RPMI7951 (cell line): ENCODE measurements around the gene SLC16A7. TPM values are rescaled to one million over a fixed set of nuclear protein-coding genes. Genes with fewer than 3 reads are reported as not detected.

Experiments
- DNase-seq: peaks from one replicate; pipeline ENCODE4 v3.0.0-alpha.2; 2012; ENCODE audit warnings: low read depth
- total RNA-seq: library from RNA; depleted of rRNA; stranded (reverse); fragments of >200 nt; shearing (Covaris generic); gene quantifications from 2 replicates; pipeline ENCODE4 v1.2.3, GENCODE V29; 2014

SLC16A7 gene
- total RNA-seq, 1 experiment from 2014 or later, result 10.9 TPM

DNA sequence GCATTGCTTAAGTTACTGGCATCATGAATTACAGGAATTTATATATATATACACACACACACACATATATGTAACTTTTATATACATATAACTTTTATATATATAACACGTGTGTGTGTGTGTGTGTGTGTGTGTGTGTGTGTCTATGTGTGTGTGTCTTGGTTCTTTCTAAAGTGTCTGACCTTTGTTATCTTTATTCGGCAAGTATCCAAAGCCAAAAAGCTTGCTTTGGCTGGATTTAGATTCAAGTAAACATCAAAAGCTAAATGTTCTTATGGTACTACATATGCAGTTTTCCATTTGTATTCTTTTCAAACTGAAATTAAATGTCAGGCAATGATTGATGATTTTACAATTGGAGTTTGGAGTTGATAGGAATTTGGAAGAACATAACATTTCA lies 69.9 kb downstream of the SLC16A7 start:
- DNase-seq, result no peak

DNA sequence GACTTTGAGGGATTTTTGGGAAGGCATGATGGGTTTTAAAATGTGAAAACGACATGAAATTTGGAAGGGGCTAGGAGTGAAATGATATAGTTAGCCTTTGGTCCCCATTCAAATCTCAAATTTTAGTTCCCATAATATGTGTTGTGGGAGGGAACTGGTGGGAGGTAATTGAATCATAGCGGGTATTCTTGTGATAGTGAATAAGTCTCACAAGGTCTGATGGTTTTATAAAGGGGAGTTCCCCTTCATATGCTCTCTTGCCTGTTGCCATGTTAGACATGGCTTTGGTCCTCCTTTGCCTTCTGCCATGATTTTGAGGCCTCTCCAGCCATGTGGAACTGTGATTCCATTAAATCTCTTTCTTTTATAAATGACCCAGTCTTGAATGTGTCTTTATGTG lies 72.8 kb downstream of the SLC16A7 start:
- no peak for DNase-seq

DNA sequence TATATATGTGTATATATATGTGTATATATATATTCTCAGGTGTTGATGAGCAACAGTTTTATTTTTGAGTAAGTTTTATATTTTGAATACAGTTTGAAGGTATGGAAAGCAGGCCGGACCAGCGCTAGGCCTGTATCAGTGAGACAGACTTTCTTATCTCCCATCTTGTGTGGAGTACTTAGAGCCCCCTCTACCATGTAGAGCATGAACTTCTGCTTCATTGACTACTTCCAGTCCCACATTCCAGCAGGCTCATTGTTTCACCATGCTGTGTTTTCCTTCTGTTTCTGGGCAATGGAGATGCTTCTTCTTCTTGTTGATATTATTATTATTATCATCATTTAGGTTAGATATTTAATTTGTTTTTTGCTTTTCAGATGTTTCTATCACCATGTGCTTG lies 76.4 kb downstream of the SLC16A7 start:
- no peak for DNase-seq

DNA sequence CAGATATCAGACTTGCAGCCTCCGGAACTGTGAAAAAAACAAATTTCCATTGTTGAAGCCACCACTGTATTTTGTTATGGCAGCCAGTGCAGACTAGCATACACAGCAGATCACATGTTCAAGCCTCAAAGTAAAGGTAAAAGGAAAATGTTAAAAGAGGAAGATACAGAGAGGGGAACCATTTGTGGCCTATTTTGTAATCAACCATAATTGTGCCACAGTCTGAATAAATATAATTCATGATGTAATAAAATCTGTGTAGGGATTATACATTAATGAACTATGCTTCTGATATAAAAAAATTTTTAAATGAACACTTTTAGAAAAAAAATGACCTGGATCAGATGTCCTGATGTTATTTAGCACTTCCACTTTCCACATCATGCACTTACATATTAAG lies 79.6 kb downstream of the SLC16A7 start:
- no peak for DNase-seq

DNA sequence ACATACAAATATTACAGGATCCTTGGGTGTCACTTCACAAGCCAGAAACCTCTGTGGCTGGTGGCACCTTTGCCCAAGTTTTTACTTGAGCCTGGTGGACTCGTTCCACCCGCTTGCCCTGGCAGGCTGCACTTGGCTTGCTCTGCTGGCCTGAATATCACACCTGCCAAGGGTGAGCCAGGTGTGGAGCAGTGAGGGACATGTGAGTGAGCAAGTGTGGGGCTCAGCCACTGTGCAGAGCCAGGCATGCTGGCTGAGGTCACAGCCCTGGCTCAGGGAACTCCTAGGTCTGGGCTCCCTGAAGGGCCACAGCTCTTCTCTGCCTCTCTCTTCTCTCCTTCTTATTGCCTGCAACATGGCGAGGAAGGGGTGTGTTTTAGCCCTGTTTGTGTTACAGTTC lies 82.0 kb downstream of the SLC16A7 start:
- DNase-seq, result no peak

DNA sequence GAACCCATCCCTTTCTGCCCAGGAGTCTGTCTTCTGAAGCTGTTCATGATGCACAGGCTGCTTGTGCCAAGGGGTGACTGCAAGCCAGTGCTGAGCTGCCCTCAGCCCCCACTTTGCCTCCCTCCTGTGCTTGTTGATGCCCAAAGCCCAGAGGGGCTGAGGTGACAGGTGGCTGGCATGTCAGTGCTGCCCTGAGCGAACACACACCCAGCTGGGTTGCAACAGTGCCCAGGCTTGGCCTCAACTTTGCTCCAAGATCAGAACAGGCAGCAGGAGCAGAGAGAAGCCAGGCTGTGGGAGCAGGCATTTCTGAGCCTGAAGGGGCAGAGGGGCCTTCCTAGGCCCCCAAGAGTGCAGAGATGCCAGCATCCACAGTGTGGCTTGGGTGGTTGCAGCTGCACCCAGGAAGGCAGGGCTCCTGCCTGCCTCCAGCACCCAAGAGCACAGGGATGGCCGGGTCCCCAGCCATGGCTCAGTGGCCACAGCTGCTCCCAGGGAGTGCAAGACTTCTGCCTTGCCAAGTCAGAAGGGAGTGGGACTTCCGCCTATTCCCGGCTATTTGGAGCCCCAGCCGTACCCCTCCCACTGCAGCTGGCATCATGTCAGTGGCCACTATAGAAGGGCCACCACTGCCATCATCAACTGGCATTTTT lies 83.1 kb downstream of the SLC16A7 start:
- no peak for DNase-seq

DNA sequence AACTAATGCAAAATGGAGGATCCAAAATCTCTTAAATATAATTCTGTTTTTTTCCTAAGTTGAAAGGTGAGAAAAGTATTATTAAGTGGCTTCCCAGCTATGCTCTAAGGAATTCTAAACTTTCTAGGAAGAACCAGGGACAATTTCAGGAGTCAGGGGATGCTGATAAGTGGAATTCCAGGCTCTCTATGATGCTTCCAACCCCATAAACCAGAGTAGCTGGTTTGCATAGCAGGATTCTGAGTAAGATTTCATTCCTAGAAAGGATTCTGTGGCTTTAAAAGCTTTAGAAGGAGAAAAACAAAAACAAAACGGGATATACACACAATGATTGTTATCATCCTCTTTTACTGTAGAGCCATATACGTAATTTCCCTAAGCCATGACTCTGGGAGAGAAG lies 93.9 kb downstream of the SLC16A7 start:
- DNase-seq, result no peak

DNA sequence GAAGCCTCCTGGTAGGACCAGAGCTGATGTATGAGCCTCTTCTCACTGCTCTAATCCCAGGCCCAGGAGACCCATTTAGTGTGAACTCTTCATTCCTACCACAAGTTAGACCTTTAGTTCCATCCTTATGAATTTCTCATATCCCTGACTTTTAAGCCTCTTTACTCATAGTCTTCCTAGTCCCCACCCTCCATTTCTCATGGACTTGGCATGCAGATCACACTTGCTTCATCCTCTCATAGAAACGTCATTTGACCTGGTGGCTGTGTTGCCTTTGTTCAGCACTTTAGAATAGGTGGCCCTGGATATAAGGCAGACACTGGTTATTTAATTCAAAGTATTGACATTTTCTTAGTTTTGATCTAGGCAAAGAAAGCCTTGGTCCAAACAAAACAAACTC lies 99.5 kb downstream of the SLC16A7 start:
- no peak for DNase-seq

DNA sequence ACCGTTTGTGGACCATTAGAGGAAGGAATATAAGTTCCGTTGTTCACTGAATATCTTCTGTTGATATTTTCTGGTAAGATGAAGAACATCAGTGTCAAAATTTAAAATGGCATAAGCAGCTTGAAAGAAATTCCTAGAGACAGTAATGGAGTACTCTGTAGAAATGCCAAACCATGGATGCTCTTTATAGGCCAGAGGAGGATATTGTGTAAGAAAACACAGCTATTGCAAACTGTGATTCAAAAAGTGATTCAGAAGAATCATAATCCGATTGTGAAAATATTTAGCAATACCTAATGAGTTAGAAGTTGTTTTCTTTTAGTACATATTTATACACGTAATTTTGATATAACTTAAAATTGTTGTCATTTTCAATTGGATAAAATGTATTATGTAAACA lies 102.8 kb downstream of the SLC16A7 start:
- peak; percentile 11 for DNase-seq

DNA sequence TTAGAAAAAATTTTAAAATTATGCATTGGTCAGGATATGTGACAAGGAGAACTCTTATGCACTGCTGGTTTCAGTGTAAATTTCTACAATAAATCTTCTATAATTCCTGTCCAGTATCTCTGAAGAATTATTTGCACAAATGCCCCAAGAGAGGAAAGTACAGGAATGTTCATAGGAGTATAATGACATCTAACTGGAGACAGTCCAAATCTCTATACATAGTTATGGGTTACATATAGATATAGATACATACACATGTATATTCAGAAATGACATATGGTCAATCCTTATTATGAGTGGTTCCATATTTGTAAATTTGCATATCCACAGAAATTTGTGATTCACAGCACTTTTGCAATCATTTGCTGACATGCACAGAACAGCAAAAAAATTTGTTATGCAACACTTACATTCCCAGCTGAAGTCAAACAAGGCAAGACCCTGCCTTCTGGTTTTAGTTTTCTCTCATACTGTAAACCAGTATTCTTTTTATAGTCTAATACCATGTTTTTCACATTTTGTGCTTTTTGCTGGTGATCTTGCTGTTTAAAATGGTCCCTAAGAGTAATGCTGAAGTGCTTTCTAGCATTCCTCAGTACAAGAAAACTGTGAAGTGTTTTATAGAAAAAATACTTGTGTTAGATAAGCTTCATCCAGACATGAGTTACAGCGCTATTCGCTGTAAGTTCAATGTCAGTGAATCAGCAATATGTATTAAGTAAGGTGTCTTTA lies 103.8 kb downstream of the SLC16A7 start:
- peak; percentile 20 for DNase-seq

DNA sequence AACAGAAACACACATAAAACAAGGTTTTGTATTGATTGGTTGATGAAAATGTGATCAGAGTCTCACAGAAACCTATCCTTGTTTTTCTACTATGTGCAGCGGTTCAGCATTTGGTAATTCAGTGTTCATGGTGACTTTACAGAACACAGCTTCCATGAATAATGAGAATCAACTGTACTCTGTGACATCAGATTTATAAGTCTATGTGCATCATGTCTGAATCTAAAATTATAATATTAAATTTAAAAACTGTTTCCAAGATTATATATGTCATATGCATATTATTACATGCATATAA lies 104.3 kb downstream of the SLC16A7 start:
- DNase-seq, result no peak

DNA sequence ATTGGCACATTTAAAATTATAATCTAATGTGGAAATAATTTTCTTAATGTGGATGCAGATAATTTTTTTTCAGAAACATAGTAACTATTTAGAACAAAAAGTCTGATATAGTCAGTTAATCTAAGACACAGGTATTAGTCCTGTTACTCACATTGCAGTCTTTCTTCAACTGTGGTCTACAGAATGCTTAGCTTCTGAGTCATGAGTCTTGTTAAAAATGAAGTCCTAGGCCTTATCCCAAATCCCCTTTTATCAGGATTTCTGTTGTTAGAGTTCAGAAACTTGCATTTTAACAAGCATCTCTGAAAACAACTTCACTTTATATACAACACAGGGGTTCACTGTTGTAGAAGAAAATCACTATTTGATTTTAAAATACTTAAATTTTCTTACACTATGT lies 112.2 kb downstream of the SLC16A7 start:
- peak; percentile 55 for DNase-seq

DNA sequence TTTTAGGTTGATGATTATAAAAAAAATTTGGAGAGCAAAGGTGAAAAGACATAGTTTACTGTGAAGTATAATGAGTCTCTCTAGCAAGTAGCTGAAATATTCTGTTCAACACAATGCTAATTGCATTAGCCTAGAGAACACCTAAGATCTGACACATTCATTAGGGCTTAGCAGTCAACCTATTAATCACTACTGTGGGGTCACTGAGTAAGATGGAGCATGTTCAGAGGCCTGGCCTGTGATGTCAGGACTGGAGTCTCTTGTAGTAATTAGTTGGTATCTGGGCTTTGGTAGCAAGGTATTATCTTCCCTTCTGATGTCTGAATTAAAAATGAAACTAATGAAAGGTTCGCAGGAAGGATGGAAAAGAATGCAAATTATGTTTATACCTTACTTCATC lies 112.7 kb downstream of the SLC16A7 start:
- no peak for DNase-seq

DNA sequence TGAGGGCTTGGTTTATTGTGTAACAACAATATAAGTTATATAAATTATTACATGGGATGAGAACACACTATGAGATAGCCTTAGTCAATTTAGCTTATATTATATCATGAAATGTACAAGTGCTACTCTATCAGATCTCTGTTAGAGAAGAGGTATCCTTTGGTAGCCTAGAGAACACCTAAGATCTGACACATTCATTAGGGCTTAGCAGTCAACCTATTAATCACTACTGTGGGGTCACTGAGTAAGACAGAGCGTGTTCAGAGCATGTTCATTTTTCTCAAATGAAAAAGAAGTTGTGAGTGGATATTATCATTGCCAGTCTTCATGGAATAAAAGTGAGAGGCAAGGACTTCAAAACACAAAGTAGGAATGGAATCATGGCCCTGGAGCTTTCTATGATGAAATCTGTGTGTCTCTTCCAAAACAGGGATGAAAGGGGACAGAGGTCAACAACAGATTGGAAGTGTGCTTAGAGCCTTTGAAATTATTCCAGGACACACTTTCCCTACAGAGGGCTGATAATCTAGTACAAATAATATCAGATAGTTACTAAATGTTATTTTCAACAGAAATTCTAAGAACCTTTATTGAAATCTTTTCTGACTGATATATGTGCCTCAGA lies 114.3 kb downstream of the SLC16A7 start:
- no peak for DNase-seq

DNA sequence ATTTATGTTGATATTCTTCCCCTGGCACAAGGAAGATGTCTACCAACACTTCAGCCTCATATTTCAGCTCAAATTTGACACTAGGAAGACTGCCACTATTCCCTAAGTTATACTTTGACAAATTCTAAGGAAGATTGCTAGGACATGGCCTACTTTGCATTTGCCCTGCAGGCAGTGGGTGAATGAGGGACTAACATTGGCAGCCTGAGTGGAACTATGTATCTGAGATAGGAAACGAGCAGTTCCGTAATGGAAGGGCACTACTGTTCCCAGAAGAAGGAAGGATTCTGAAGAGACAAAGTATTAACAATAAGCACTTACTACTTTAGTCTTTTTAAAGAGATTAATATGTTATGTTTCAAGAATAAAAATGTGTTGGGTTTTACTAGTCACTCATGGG lies 115.1 kb downstream of the SLC16A7 start:
- DNase-seq, result no peak

DNA sequence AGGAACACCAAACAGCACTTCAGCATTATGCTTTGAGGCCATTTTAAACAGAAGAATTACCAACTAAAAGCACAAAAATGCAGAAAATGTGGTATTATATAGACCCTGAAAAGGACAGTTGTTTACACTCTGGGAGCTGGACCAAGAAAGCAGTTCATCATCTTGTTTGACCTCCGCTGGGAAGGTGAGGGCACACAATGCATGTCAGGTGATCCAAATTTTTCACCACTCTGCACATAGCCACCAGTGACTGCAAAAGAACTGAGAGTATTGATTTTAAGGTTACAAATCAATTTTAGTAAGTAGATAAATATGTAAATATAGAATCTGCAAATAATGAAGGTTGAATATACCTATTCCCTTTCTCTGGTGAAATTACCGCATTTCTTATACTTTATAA lies 119.6 kb downstream of the SLC16A7 start:
- DNase-seq, result no peak

DNA sequence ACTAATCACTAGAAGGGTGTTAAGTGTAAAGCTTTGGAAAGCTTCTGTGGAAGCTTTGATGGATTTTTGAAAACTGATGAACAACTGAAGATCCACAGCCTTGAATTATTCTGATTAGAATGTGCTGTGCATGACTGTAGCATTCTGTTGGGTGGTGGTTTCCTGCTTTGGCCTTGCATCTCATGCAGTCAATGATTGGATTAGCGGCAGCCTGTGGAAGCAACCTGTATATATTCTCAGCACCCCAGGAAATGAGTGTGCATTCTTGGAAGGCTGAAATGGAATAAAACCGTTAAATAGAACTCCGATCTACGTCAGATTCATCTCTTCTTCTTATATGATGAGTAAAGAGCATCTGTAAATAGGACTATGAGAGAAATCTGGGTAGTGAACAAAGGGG lies 120.2 kb downstream of the SLC16A7 start:
- no peak for DNase-seq

DNA sequence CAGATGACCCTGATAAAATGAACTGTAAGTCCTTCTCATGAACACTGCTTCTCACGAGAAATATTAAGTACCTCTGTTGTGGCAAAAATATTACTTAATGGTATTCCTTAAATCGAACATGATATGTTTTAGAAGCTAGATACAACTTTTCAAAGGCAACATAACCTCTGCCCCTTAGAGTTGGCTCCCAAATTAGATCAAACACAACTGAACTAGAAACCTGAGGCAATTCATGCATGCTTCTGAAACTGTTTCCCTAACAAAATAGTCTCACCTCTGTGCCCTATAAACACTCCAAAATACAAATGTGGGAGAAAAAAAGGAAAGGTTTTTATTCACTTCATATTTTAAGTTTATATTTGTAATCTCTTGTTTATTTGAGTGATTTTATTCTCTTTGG lies 121.6 kb downstream of the SLC16A7 start:
- no peak for DNase-seq

DNA sequence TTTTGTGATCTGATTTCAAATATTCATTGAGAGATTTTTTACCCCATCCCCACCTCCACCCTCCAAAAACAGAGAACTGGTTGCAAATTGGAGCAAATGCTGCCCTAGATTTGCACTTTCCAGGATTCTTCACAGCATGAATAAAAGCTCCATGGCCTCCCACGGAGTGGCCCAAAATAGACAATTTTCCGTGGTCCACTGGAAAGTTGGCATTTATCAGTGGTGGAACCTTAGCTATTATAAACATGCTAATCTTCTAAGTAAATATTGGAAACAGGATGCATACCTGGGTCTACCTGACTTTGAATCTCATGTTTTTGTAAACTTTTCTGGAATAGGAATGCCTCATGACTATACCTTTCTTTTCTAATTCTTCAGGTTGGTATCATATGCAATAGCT lies 123.9 kb downstream of the SLC16A7 start:
- DNase-seq, result no peak

DNA sequence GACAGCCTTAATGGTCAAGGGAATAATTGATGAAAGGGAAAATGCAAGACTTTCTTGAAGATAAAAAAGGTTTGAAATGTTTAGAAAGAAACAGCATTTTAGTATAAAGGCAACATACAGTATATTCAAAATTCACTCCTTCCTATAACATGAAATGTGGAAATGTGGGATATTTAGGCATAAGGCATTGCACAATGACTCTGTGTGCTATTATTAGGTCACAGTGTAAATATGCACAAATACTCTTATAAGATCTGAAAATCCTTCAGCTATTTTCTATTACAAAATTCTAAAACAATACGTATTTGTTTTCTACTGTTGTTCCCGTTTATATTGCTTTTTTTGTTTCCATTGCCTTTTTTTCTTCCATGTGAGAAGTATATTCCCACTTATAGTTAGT lies 127.7 kb downstream of the SLC16A7 start:
- DNase-seq, result no peak

DNA sequence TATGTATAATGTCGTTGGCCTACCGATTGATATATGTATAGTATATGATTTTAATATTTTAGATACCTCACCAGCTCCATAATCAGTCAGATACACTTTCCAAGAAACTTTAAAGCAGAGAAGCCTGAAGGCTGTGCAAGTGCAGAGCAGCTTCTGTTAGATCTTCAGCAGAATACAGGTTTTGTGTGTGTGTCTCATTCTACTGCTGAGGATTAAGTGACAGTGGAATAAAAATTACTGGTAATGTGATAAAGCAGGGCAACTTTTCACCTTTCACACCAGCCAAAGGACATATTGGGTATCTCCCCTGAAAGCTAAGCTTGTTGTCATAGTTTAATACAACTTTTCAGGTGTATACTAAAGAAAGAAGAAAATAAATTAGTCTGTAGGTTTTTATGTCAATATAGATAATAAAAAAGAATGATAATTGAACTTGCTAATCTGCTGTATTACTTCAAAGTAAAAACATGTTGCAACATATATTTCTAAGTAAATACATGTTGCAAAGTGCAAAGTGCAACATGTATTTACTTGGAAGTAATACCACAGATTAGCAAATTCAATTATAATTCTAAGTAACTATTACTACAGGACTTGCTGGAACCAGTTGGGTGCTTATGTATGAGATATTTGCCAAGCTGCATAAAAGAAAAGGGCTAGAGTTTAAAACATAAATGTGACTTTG lies 128.3 kb downstream of the SLC16A7 start:
- DNase-seq, result no peak

DNA sequence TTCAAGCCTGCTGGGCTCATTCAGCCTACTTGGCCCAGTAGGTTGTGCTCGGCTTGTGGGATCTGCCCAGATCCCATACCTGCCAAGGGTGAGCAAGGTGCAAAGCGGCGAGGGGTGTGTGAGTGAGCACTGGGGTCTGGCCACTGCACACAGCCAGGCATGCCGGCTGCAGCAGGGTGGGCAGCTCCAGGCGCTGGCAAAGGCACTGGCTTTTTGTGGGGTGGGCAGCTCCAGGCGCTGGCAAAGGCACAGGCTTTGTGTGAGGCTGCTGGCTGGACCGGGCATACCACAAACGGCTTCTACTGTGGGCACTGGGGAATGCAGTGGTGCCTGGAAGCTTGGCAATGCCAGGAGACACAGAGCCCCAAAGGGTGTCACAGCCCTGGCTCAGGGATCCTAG lies 137.4 kb downstream of the SLC16A7 start:
- DNase-seq, result no peak

DNA sequence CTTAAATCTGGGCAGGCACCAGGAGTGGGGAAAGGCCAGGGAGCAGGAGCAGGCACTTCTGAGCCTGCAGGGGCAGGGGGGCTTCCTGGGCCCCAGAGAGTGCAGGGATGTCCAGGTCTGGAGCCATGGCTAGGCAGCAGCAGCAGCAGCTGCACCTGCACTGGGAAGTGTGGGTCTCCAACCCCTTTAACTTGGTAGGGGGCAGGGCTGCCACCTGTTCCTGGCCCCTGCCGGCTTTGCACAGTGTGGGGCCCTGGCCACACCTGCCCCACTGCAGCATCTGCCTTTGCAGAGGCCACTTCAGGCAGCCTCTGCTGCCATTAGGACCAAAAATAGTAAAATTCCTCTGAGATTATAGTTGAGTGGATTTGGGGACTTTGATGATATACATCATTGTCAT lies 138.5 kb downstream of the SLC16A7 start:
- DNase-seq, result no peak
